HCT116 (cell line): ENCODE results near the gene KCTD18. TPM values are rescaled to one million over a fixed set of nuclear protein-coding genes. Genes with fewer than 3 reads are reported as not detected.

ENCODE experiments used
- ATAC-seq: fragments of 200-7000 bp; cut with Tn5 transposase; 2 replicates; pipeline ENCODE4 v1.9.1; 2020; ENCODE audit warnings: mild to moderate bottlenecking, moderate library complexity
- BruUV-seq: library from RNA; stranded (reverse); fragments of 400-500 nt; replicated peaks from 2 replicates; lab custom pipeline; 2021; lab: Mats Ljungman, UMichigan
- CTCF ChIA-PET: fragments of 300-600 bp; sonication (Branson Sonifier 250); formaldehyde crosslinking; loops from one replicate; lab custom pipeline; 2021; ENCODE audit warnings: antibody characterized with exemption; lab: Charles Lee
- POLR2A ChIA-PET: fragments of 300-600, 350-600 bp; sonication (Branson Sonifier 250); formaldehyde crosslinking; loops from one replicate; lab custom pipeline; 2021; ENCODE audit warnings: antibody characterized with exemption; lab: Charles Lee
- RAD21 ChIA-PET, 2 experiments: fragments of 300-600 bp; sonication (Branson Sonifier 250); formaldehyde crosslinking; loops; one replicate each; lab custom pipeline; 2023; ENCODE audit warnings: low total read pairs in 2 of 2; ENCODE audit not compliant: uncharacterized antibody in 2 of 2, unreplicated experiment in 2 of 2, low non-redundant PET in 1 of 2; lab: Charles Lee
- DNase-seq: peaks from one replicate; pipeline ENCODE4 v3.0.0-alpha.2; 2010; ENCODE audit warnings: low read depth, low spot score
- H2AFZ ChIP-seq: fragments of 200-600 bp; shearing (Covaris generic), sonication (generic); 2 replicates; pipeline ENCODE4 v1.6.1; 2017; ENCODE audit warnings: low read depth, mixed run types, mixed read lengths, antibody characterized with exemption, low read length; ENCODE audit not compliant: poor library complexity, severe bottlenecking
- H3K27ac ChIP-seq: 2 replicates; pipeline ENCODE4 v1.5.1; 2012; ENCODE audit warnings: low read depth, low read length
- H3K27me3 ChIP-seq: fragments of 200-600 bp; sonication (generic); 2 replicates; pipeline ENCODE4 v1.6.1; 2016; ENCODE audit warnings: mixed run types, low read length, mixed read lengths; ENCODE audit not compliant: insufficient read depth
- H3K36me3 ChIP-seq, 2 experiments: fragments of 200-500 bp in 1 of 2; fragments of 200-600 bp in 1 of 2; sonication (Bioruptor generic) in 1 of 2; sonication (generic) in 1 of 2; 2 replicates each; pipeline versions ENCODE4 v1.5.1 to v1.6.1; 2014 to 2016; ENCODE audit warnings: low read length in 2 of 2, inconsistent platforms in 1 of 2, mixed read lengths in 1 of 2, mixed run types in 1 of 2; ENCODE audit not compliant: insufficient read depth in 2 of 2, control insufficient read depth in 1 of 2
- H3K4me1 ChIP-seq, 2 experiments: fragments of 200-600 bp in 1 of 2; sonication (generic) in 1 of 2; 2 replicates each; pipeline versions ENCODE4 v1.5.1 to v1.6.1; 2012 to 2017; ENCODE audit warnings: low read length in 2 of 2, inconsistent platforms in 1 of 2, mild to moderate bottlenecking in 1 of 2, mixed read lengths in 1 of 2, mixed run types in 1 of 2, moderate library complexity in 1 of 2; ENCODE audit not compliant: insufficient read depth in 2 of 2, control insufficient read depth in 1 of 2
- H3K4me2 ChIP-seq: fragments of 200-600 bp; sonication (generic); 2 replicates; pipeline ENCODE4 v1.6.1; 2017; ENCODE audit warnings: mixed run types, low read length, mixed read lengths
- H3K4me3 ChIP-seq, 2 experiments: fragments of 200-600 bp in 1 of 2; sonication (generic) in 1 of 2; replicated peaks in 1 of 2; 2 replicates each; pipeline ENCODE4 v1.5.1; 2011 to 2016; ENCODE audit warnings: low read length in 2 of 2, control low read depth in 1 of 2, low read depth in 1 of 2, mild to moderate bottlenecking in 1 of 2, mixed read lengths in 1 of 2, mixed run types in 1 of 2
- H3K79me2 ChIP-seq: fragments of 200-600 bp; sonication (generic); 2 replicates; pipeline ENCODE4 v1.6.1; 2017; ENCODE audit warnings: mild to moderate bottlenecking, mixed run types, low read length, moderate library complexity, mixed read lengths; ENCODE audit not compliant: insufficient read depth
- H3K9ac ChIP-seq: fragments of 200-600 bp; sonication (generic); 2 replicates; pipeline ENCODE4 v1.6.1; 2016; ENCODE audit warnings: low read length, mixed read lengths
- H3K9me2 ChIP-seq: fragments of 200-600 bp; sonication (generic), shearing (Covaris generic); 2 replicates; pipeline ENCODE4 v1.6.1; 2017; ENCODE audit warnings: mixed run types, mild to moderate bottlenecking, moderate library complexity; ENCODE audit not compliant: insufficient read depth
- H3K9me3 ChIP-seq, 2 experiments: fragments of 200-500 bp in 1 of 2; fragments of 200-600 bp in 1 of 2; sonication (Bioruptor generic) in 1 of 2; sonication (generic) in 1 of 2; 2 replicates each; pipeline ENCODE4 v1.6.1; 2014 to 2017; ENCODE audit warnings: low read length in 2 of 2, mixed read lengths in 2 of 2, inconsistent platforms in 1 of 2, low read depth in 1 of 2, mild to moderate bottlenecking in 1 of 2, mixed run types in 1 of 2, moderate library complexity in 1 of 2; ENCODE audit not compliant: control insufficient read depth in 1 of 2, insufficient read depth in 1 of 2
- H4K20me1 ChIP-seq: fragments of 200-600 bp; sonication (generic), shearing (Covaris generic); 2 replicates; pipeline ENCODE4 v1.6.1; 2017; ENCODE audit warnings: mixed run types, mild to moderate bottlenecking, moderate library complexity; ENCODE audit not compliant: insufficient read depth
- ATF3 ChIP-seq: IDR thresholded peaks from 2 replicates; pipeline ENCODE4 v1.6.1; 2012
- CBX3 ChIP-seq: IDR thresholded peaks from 2 replicates; pipeline ENCODE4 v1.6.1; 2012; ENCODE audit warnings: low read depth
- EGR1 ChIP-seq: IDR thresholded peaks from 2 replicates; pipeline ENCODE4 v1.6.1; 2012; ENCODE audit warnings: low read depth
- MAX ChIP-seq: IDR thresholded peaks from 2 replicates; pipeline ENCODE4 v1.6.1; 2012
- POLR2A ChIP-seq: IDR thresholded peaks from 2 replicates; pipeline ENCODE4 v1.7.0; 2011; ENCODE audit warnings: borderline replicate concordance; ENCODE audit not compliant: insufficient read depth, insufficient read length; ENCODE audit errors: extremely low read depth
- RAD21 ChIP-seq: IDR thresholded peaks from 2 replicates; pipeline ENCODE4 v1.6.1; 2012; ENCODE audit warnings: low read depth, mild to moderate bottlenecking
- SIN3A ChIP-seq: IDR thresholded peaks from 2 replicates; pipeline ENCODE4 v1.6.1; 2012; ENCODE audit warnings: low read depth
- SP1 ChIP-seq: IDR thresholded peaks from 2 replicates; pipeline ENCODE4 v1.6.1; 2012; ENCODE audit warnings: low read depth
- SRF ChIP-seq: IDR thresholded peaks from 2 replicates; pipeline ENCODE4 v1.6.1; 2012; ENCODE audit warnings: low read depth
- YY1 ChIP-seq: IDR thresholded peaks from 2 replicates; pipeline ENCODE4 v1.6.1; 2011; ENCODE audit warnings: low read length, low read depth, moderate library complexity, mild to moderate bottlenecking; ENCODE audit not compliant: insufficient replicate concordance; ENCODE audit errors: extremely low read depth
- ZBTB33 ChIP-seq: IDR thresholded peaks from 2 replicates; pipeline ENCODE4 v1.6.1; 2011; ENCODE audit warnings: mild to moderate bottlenecking, low read length, moderate library complexity; ENCODE audit not compliant: insufficient replicate concordance; ENCODE audit errors: extremely low read depth
- ZFX ChIP-seq: fragments of 450-650 bp; IDR thresholded peaks from 2 replicates; pipeline ENCODE4 v1.6.1; 2017
- ZNF274 ChIP-seq: fragments of 200-500 bp; sonication (Bioruptor generic); IDR thresholded peaks from 2 replicates; pipeline ENCODE4 v1.6.1; 2014; ENCODE audit warnings: mild to moderate bottlenecking, low read depth, low read length, inconsistent platforms
- intact Hi-C: fragments of 100-400 bp; cut with micrococcal nuclease; formaldehyde crosslinking; loops from 2 replicates; pipeline ENCODE4 v1.10.0; 2022
- total RNA-seq: library from RNA; stranded (reverse); gene quantifications from one replicate; pipeline ENCODE4 v1.2.1, GENCODE V29; 2021; ENCODE audit not compliant: unreplicated experiment

KCTD18 gene
- total RNA-seq, 1 experiment from 2014 or later, result 12.8 TPM

GRCh38 chr2:200475795-200476194, 34.1 kb downstream of the KCTD18 start:
- no peak for DNase-seq
- H3K9me2 ChIP-seq, result no peaks in the 10 kb centered on the region
- peaks cover 0 to 11% of the 10 kb centered on the region in 2 experiments; a peak in 2 of 4 replicates for H3K4me1 ChIP-seq
- ChIA-PET RAD21 (no interaction called here), POLR2A (no interaction called here), CTCF (interaction anchor here (1.5 kb wide), 1 partner anchor 9 kb away, joined by 3 read pairs; no protein-coding TSS in a partner anchor)
- no peaks in the 10 kb centered on the region for H4K20me1 ChIP-seq
- intact Hi-C loops, result no loop called here
- TF ChIP-seq CBX3 (no peak), ZNF274 (no peak), SIN3A (no peak), EGR1 (no peak), SP1 (no peak), ZFX (no peak), SRF (no peak), POLR2A (no peak), YY1 (no peak), RAD21 (no peak)
- H3K9me3 ChIP-seq, result no peaks in the 10 kb centered on the region
- H2AFZ ChIP-seq, result no peak overlapping the region
- no TSS peak for BruUV-seq
- H3K27me3 ChIP-seq, result no peaks in the 10 kb centered on the region
- peaks cover 17 to 24% of the 10 kb centered on the region in 2 experiments; a peak in 3 of 4 replicates for H3K36me3 ChIP-seq
- no peak for ATAC-seq
- no peaks in the 10 kb centered on the region for H3K79me2 ChIP-seq
- no peak overlapping the region for H3K9ac ChIP-seq
- H3K27ac ChIP-seq, result no peak overlapping the region
- H3K4me3 ChIP-seq, result no peak overlapping the region
- H3K4me2 ChIP-seq, result no peak overlapping the region

- no peak for ATAC-seq
Measured at GRCh38 chr2:200472853-200473464, 36.9 kb downstream of the KCTD18 start.

More at GRCh38 chr2:200472853-200473464, 36.9 kb downstream of the KCTD18 start:
- RAD21 ChIA-PET, result no interaction called here
- no TSS peak for BruUV-seq
- H3K4me1 ChIP-seq, result no peaks in the 10 kb centered on the region
- H3K9ac ChIP-seq, result no peak overlapping the region
- H3K4me2 ChIP-seq, result no peak overlapping the region
- peaks cover 22 to 24% of the 10 kb centered on the region in 2 experiments; a peak in 3 of 4 replicates for H3K36me3 ChIP-seq
- intact Hi-C loops, result loop anchor here (5.0 kb wide), 1 partner anchor 166 kb away; the partner anchor contains the start of gene SPATS2L
- H3K79me2 ChIP-seq, result no peaks in the 10 kb centered on the region
- H3K4me3 ChIP-seq, result no peak overlapping the region
- CTCF ChIA-PET, result interaction anchor here (1.3 kb wide), 1 partner anchor 493 kb away, joined by 8 read pairs; no protein-coding TSS in a partner anchor
- H3K9me2 ChIP-seq, result no peaks in the 10 kb centered on the region
- no peak overlapping the region for H2AFZ ChIP-seq
- DNase-seq, result no peak
- H3K9me3 ChIP-seq, result no peaks in the 10 kb centered on the region
- H3K27me3 ChIP-seq, result no peaks in the 10 kb centered on the region
- H4K20me1 ChIP-seq, result no peaks in the 10 kb centered on the region
- POLR2A ChIA-PET, result no interaction called here
- no peak for TF ChIP-seq ATF3
- TF ChIP-seq SP1, result no peak
- no peak for TF ChIP-seq YY1
- TF ChIP-seq CBX3, result no peak
- TF ChIP-seq MAX, result no peak
- no peak for TF ChIP-seq ZBTB33
- no peak overlapping the region for H3K27ac ChIP-seq
